Glomerular visceral epithelial cell (primary cell): ENCODE results near the gene DAAM2.
A peak's percentile ranks its signal among the peaks of the same experiment; 100 is the strongest.

Experiments used
- DNase-seq: peaks from one replicate; pipeline ENCODE4 v3.0.0-alpha.2; 2016; ENCODE audit errors: extremely low spot score

Gene DAAM2

DNA sequence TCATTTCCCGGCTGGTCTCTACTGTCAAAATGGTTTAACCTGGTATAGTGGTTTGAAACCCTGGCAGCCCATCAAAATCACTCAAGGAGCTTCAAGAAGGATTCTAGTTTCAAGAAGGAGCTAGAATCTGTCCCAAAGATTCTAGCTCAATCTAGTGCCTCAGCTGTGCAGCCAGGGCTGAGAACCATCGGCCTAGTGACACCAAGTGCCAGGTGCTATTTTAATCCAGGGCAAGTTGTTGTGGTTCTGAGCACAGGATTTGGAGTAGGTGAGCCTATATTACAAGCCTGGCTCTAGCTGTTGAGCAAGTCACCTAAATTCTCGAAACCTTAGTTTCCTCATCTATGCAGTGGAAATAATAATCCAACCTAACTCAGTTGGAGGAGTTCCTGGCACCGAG lies 138.4 kb downstream of the DAAM2 start:
- DNase-seq, result no peak

DNA sequence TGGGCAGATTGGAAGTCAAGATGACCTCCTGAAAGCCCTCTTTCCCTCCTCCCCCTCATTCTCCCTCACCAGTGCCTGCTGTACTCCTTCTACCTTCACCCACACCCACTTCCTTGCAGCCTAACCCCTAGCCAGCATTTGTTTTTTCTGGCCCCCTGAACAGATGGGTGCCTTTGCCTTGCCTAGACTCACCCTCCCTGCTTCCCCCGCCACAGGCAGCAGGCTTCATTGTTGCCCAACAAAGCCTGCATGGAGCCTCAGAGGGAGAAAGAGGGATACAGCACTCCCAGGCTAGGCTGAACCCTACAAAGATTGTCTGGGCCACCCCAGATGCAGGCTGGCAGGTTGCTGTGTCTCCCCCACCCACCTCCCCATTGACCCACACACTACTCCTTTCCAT lies 139.4 kb downstream of the DAAM2 start:
- DNase-seq, result no peak

DNA sequence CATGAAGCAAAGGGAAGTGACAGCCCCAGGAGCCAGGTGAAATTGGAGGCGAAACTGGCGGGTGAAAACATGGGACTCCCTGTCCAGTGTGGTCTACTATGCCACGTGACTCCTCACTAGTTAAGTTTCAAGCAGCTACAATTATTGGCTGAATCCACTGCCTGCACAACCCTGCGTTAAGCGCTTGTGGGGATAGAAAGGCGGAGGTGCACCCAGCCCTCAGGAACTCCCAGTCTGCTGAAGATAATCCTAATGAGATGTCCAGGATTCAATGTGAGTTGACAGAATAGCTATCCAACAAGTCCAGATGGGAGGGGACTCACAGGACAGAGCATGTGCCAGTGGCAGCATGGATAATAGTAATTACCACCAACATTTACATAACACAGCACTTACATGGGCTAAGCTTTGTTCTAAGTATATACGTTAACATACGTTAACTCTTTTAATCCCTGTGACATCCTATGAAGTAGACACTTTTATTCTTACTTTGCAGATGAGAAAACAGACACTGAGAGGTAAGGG lies 140.3 kb downstream of the DAAM2 start:
- no peak for DNase-seq

DNA sequence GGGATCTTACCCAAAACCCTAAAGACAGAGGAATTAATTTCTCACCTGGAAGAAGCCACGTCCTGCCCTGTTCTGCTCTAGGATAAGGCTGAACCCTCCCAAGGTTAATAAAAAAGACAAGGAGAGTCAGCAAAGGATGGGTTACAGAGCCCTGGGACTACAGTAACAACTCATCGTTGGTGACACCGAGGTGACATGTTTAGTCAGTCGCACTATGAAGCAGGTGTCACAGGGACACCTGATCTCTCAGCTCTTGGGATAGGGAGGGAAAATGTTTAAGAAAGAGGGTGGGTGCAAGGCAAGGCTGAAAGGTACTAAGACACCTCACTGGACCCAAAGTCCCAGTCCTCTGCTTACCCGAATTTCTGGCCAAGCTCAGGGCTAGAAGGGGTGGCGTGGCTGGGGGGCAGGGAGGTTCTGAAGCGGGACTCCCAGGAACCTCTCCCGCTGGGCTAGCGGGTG lies 141.5 kb downstream of the DAAM2 start:
- no peak for DNase-seq

DNA sequence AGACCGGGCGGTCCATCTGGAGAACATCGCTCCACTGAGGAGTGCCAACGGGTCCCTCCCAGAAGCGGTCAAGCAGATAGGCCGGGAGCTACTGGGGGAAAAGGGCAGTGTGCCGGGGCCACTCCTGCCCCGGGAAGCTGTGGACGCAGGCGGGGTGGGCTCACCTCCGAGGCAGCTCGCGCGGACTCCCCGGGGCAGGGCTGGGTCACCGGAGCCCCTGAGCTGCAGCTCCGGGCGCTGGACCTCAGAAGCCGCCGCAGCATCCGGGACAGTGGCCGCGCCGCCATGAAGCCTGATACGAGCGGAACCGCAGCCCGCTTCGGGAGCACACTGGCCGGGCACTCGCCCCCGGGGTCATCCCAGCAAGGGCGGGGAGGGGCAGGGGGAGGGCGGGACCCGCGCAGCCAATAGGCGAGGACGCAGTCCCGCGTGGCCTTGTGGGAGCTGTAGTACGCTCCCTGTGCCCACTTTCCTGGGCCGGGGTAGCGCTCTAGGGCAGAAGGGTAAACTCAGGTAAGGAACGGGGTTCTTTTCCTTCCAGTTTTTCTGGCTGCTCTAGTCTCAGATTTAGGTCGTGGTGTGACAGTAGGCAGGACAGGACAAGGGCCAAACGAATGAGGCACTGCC lies 142.1 kb downstream of the DAAM2 start, which contains the start of gene MOCS1:
Gene MOCS1 (minus strand): TSS at position 332 of the 627 bp plus-strand sequence. CDS start 45 bp downstream, at position 287.
- DNase-seq, result peak; percentile 78

DNA sequence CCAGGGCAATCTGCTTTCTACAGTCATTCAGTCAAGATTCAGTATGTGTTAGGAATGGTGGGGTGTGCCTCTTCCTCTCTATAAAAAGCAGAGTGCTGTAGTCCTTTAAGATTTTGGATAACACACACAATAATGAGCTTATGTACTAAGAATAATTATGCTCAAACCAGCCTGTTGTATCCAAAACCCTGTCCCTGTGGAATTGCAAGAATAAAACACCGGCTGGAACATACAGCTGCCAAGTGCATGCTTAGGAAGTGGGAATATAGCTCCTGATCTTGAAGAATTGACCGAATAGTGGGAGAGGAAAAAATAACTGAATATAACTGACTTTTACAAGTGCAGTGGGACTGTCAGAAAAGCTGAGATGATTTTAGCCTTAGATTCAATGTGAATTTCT lies 143.1 kb downstream of the DAAM2 start:
- no peak for DNase-seq

DNA sequence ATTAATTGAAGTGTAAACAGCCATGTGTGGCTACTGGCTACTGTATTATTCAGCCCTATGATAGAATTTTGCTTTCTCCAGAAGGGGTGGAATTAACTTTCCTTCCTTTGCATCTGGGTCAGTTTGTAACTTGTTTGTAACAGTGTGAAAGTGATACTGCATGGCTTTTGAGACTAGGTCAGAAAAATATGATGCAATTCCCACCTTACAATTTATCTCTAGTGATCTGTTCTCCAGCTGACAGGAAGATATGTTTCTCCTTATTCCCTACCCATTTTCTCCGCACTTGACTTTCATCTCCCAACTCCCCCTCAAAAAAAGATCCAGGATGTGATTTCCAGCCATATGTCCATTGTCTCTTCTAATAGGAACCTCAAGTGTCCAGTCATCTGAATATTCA lies 144.7 kb downstream of the DAAM2 start:
- DNase-seq, result no peak

DNA sequence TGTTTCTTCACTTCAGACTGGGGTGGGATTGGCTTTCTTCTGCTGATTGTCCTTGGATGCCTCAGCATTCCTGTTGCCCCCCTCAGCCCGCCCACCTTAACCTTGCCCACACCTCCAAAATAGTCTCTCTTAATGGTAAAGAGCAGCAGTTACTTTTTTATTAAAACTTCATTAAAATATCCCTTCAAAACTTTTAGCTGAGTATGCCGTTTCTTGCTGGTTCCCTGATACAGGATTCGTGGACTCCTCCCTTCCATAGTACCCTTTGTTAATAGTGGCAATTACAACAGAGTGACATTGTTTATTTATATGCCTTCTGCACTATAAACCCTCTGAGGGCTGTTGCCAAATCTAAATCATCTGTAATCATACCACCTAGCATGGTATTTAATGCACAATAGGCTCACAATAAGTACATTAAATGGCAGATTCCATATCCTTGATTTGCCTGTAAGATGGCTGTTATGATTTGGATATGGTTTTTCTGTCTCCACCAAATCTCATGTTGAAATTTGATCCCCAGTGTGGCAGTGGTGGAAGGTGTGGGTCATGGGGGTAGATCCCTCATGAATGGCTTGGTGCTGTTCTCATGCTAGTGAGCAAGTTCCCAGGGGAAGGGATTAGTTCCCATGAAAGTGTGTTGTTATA lies 145.6 kb downstream of the DAAM2 start:
- no peak for DNase-seq

DNA sequence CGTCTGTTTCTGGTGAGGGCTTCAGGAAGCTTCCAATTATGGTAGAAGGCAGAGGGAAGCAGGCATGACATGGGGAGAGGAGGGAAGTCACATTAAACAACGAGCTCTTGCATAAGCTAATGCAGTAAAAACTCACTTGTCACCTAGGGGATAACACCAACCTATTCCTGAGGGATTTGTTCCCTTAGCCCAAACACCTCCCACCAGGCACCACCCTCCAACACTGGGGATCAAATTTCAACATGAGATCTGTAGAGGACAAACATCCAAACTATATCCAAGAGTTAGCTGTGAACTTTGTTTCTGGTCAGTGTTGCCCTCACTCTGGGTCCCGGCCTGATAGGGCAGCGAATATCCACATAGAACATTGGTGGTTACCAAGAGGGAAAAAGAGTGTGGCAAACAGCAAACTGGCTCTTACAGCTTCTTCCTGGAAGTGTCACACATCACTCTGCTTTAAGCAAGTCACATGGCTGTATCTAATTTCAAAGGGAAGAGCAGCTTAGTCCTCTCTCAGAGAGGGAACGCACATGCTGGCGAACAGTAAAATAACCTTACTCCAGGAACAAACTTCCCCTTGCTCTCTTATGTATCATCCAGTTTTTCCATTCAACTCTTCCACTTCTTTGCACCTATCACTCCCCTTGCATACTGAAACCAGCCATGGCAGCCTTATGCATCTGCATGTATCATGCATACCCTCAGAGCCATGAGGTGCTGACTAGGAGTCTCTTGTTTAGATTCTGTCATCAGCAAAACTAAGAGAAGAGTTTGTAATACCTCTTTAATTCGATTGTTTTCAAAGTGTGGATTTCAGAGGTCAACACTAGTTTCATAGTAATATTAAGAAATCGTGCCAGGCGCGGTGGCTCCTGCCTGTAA lies 146.8 kb downstream of the DAAM2 start:
- no peak for DNase-seq

DNA sequence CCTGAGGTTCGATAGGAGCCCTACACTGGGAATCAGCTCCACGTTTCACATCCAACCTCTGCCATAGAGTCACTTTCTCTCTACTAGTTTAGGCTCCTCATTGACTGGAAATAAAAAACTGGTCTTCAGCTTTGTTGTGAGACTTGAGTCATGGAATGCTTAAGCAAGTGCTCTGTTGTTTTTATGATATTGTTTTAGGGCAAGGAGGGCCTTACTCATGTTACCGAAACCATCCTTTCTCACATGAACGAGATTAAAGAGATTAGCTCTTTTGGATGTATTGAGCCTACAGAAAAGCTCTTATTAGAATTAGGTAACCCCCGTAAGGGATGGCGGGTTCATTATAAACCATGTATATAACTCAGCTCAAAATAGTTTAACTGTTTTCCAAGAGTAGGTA lies 149.0 kb downstream of the DAAM2 start:
- DNase-seq, result no peak

DNA sequence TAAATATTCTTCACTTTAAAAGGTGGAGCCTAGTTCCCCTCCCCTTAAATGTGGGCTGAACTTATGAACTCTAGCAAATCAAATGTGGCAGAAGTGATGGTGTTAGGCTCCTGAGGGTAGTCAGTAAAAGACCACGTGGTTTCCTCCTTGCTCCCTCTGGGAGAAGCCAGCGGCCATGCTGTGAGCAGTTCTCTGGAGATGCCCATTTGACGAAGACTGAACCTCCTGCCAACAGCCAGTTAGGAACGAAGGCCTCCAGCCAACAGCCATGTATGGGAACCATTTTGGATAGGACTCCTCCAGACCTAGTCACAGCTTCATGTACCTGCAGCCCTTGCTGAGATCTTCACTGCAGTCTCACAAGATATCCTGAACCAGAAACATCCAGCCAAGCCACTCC lies 149.6 kb downstream of the DAAM2 start:
- no peak for DNase-seq

DNA sequence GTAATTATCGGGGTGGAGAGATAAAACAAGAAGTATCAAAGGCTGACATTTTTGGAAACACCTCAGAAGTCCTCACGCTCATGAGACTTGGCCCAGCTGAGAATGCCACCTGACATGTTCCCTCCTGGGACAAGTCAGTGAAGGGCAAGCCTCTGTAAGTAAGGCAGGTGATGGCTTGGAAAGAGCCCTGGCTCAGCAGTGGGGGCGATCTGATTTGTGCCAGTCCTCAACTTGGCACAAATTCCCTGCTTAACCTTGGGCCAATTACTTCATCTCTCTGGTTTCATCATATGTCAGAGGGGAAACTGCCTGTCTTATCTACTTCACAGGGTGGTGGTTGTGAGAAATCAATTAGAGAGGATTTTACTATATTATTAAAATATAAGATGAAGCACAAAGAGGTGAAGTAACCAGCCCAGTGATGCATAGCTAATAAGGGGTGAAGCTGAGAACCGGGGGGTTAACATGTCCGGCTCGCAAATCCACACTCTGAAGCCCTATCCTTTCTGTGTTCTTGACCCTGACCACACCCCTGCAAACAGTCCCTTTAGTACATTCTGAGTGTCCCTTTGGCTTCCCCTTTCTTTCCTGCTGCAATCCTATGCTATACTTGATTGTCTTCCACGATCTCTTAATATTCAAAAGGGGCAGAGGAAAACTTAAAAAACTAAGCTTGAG lies 150.9 kb downstream of the DAAM2 start:
- no peak for DNase-seq

DNA sequence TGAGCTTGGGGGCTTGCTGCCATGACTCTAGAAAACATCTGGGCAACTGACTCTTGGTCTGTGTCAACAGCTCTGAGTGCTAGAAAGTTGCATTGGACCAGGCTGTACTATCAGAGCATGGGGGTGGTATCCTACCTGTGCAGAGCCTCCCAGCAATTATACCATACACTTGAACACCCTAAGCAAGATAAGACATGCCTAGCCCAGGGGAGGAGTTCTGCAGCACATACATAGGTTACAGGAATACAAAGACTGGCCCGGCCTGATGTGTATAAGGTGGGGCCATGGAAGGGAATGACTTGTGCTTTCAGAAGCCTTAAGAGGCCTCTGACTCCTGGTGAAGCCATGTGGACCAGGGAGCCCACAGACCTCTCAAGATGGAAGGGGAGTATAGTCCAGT lies 153.4 kb downstream of the DAAM2 start:
- DNase-seq, result no peak

DNA sequence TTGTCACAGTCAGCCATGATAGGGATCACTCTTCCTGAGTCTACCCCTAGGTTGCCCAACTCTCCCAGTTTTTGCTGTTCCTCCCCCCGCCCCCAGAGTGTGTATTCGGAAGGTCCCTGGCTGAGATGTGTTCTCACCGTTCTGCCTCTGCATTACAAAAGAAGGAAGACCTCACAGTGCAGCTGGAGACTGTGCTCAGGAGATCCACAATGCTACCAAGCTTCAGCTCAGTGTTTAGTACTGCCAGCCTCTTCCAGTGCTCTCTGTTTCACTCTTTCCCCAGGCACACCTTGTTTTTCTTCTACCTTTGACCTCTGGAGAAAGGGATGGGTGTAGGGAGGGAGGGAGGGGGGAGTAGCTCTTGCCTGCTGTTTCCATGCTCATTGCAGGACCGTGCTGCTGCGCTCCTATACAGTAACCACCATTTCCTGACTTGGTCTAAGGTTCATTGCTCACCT lies 155.5 kb downstream of the DAAM2 start:
- DNase-seq, result no peak

DNA sequence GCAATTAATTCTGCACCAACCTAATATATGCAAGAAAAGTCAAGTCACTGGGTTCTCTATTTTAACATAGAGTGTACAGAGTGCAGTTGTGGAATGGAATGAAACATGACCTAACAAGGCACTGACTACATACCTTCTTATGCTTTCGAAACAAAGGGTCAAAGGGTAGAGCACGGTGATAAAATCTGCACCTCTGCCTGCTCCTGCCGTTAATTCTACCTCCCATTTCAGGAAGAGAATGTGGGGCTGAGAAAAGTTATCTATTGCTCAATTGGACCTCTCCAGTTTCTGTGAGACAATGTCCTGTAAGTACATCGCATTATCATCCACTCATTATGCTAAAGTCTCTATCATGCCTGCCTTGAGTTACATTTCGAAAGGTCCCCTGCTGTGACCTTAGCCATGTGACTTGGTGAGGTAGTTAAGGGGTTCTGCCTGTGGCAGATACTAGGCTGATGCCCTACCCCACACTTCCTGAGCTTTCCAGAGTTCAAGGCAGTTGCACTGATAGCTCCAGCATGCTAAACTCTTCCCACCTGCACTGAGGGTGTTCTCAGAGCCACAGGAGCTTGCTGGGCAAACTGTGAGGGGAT lies 156.1 kb downstream of the DAAM2 start:
- no peak for DNase-seq

DNA sequence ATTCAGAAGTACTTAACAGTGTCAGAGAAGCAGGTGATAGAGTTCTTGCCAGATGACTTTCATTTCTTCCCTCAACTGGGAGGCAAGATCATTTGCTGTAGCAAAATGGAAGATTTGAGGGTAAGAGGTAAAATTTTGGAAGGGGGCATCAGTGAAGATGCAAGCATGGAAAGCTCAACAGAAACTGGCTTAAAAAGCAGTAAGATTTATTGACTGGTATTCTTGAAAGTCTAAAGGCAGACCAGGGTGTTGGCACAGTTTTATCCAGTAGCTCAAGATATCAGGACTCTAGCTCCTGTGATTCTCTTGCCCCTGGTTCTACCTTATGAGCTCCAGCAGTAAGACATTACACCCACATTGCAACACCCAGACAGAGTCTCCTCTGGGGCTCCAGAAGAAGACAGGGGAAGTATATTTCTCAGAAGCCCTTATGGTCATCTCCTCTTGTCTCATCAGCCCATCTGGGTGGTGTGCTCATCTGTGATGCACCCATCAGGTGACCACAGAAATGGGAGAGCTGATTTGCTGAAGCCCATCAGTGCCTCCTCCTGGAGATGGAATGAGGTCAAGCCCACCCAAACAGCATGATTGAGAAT lies 158.0 kb downstream of the DAAM2 start:
- no peak for DNase-seq

DNA sequence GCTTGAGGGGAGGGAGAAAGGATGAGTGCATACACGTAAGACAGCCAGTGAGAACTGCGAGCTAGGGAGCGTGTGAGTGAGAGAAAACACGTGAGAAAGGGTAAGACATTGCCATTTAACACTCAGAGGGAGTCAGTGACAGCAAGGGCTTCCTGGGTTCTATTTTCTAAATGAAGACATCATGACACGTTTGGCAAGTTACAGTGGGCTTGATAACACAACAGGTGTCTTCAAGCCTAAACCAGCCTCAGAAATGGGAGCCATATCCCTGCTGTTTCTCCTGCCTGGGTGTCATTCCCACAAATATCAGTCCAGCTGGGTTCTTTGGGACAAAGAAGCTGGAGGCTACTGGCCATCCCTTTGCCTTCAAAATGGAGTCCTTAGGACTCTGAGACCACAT lies 159.0 kb downstream of the DAAM2 start:
- no peak for DNase-seq

DNA sequence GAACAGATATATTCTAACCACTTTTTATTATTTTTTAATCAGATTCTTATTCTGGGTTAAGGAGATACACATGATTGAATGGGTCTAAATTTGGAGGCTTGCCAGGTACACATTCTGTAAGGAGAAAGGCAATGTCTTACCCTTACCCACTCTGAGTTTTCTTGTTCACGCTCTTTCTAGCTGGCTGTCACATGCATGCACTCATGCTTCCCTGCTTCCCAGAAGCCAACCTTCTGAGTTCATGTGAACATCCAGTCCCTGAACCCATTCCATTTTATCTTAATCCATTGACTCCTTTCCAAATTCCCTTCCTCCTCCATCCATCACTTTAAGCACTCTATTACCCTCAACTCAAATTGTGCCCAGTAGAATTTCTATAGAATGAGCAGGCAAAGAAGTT lies 159.5 kb downstream of the DAAM2 start:
- DNase-seq, result no peak

DNA sequence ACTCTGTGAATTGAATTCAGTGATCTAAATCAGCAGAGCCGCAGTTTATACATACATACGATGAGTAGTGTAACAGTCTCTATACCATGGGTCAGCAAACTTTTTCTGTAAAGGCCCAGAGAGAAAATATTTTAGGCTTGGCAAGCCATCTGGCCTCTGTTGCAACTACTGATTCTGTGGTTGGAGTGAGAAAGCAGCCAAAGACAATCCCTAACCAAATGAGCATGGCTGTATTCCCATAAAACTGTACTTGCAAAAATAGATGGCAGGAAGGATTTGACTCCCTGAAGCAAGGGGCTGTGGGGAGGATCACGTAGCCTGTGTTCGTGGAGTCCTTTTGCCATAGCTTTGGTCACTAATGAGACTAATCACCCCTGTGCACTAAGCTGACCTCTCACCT lies 160.0 kb downstream of the DAAM2 start:
- DNase-seq, result no peak

DNA sequence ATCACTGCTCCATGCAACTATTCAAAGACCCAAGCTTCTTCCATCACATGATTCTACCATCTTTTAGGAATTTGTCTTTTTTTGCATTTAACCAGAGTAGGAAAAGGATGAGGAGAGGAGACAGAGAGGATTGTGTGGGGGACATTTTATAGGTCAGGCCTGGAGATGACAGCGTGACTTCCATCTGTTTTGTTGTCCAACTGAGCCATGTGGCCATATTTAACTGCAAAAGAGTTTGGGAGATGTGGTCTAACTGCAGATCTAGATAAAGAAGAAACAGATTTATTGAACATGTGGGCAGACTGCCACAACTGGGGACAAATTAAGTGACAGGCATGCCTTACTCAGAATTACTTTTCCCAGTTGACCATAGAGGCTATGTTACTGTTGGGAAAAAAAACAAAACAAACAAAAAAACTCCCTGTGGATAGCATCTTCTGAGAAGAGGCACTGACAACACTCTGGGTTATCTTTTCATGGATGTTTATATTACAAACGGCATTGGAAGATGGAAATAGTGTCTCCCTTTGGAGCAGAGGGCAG lies 161.0 kb downstream of the DAAM2 start:
- DNase-seq, result no peak
